ENCODE measurements around the gene PMS1. TPM values are rescaled to one million over a fixed set of nuclear protein-coding genes. Genes with fewer than 3 reads are reported as not detected.

Gene PMS1
- total RNA-seq, 4 donors from 2014 or later: 16.7 to 36.9 (median 22.6) TPM

- TF ChIP-seq CTCF (IDR thresholded peaks at IDR 0.05; ENCODE audit: low read depth): no peak
Observed at GRCh38 chr2:189835855-189836558, 51.8 kb downstream of the PMS1 start.

GRCh38 chr2:189836644-189837043 is 52.4 kb downstream of the PMS1 start:
- no peak for TF ChIP-seq CTCF (IDR thresholded peaks at IDR 0.05; ENCODE audit: low read depth)

GRCh38 chr2:189837326-189837725 is 53.1 kb downstream of the PMS1 start:
- TF ChIP-seq CTCF (IDR thresholded peaks at IDR 0.05; ENCODE audit: low read depth): no peak

GRCh38 chr2:189841019-189841418 is 56.8 kb downstream of the PMS1 start:
- TF ChIP-seq CTCF (IDR thresholded peaks at IDR 0.05; ENCODE audit: low read depth): no peak

- TF ChIP-seq CTCF (IDR thresholded peaks at IDR 0.05; ENCODE audit: low read depth): no peak
Observed at GRCh38 chr2:189848276-189848675, 64.0 kb downstream of the PMS1 start.

GRCh38 chr2:189849550-189849949 is 65.3 kb downstream of the PMS1 start:
- TF ChIP-seq CTCF (IDR thresholded peaks at IDR 0.05; ENCODE audit: low read depth): no peak

- no peak for TF ChIP-seq CTCF (IDR thresholded peaks at IDR 0.05; ENCODE audit: low read depth)
Observed at GRCh38 chr2:189851174-189851826, 67.0 kb downstream of the PMS1 start.

All from subcutaneous adipose tissue (tissue), 4 donors.